NOMO-1 treated with dmso at 0.1 percent for 144 hours (cell line): Measurements from ENCODE around the gene CTIF.

Experiments used
- DNase-seq: peaks from one replicate; lab custom pipeline; 2025; ENCODE audit not compliant: unreplicated experiment; lab: John Stamatoyannopoulos, UW

The CTIF gene

DNA sequence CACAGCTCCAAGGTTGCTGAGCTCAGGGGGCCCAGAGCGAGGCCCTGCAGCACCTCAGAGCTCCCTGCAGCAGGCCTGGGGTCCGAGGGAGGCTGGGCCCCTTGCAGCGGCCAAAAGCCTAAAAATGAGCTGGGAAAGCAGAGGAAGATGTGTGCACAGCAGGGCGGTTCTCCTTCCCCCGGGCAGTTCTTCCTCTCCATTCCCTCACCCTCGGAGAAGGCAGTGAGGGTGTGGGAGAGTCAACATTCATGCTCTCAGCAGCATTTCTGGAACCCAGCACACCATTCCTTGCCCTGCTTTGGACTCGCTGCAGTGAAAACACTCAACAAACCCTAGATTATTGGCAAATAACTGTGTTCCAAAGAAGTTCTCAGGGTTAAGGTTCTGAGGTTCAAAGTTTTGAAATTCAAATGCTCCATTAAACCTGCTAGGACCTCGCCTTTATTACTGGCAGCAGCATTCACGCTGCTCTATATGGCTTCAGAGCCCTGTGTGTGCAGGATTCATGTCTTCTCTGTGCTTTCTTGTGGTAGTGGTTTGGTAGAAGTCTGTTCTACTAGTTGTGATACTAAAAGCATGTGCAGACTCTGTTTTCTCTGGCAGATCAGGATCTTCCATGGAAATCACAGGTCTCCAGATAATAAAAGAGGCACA lies 79.1 kb downstream of the CTIF start:
- no peak for DNase-seq

DNA sequence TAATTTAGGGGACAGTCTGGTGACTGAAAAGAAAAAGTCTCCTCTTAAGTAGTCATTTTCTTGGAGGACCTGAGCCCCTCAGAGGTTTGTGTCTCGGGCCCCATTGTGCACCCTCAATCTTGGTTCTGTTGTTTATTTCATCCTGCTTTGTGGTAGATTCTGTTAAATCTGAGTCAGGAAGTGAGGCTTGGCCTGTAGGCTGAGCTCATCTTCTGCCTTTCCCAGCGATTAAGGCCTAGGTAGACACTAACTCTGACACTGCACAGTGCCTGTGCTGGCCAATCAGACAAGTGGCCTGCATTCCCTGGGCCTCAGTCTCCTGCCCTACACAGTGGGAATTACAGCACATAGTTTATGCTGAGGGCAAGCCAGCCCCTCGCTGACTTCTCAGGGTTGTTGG lies 80.2 kb downstream of the CTIF start:
- DNase-seq: no peak

DNA sequence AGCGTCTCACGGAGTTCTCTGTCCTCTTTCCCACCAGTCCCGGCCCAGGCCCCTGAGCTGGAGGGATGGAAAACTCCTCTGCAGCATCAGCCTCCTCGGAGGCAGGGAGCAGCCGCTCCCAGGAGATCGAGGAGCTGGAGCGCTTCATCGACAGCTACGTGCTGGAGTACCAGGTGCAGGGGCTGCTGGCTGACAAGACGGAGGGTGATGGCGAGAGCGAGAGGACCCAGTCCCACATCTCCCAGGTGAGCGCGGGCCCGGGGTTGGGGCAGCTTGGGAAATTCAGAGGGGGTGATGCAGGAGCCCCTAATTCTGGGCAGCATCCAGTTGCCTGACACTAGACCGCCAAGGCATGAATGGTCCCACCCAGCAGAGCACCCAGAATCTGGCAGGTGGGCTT lies 80.7 kb downstream of the CTIF start:
- DNase-seq: no peak

DNA sequence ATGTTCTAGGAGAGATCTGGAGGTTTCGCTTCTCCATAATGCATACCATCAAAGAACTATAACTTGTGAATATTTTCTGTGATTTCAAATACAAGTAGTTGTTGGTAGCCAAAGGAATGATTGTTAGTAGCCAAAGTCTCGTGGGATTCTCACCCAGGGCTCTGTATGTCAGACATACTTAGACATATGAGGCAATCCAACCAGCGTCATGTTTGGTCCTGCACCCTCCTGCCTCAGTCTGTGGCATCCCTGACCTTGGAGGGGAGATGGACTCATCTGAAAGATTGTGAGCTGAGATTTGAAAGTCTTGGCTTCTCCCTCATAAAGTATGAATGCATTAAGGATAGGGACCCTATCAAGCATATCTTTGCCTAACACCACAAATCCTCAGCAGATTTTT lies 81.2 kb downstream of the CTIF start:
- DNase-seq: no peak

- no peak for DNase-seq
Observed at GRCh38 chr18:48621240-48621639, 82.4 kb downstream of the CTIF start.

- DNase-seq: no peak
Observed at GRCh38 chr18:48621815-48622555, 83.2 kb downstream of the CTIF start.

- DNase-seq: no peak
Observed at GRCh38 chr18:48622911-48623431, 84.1 kb downstream of the CTIF start.

DNA sequence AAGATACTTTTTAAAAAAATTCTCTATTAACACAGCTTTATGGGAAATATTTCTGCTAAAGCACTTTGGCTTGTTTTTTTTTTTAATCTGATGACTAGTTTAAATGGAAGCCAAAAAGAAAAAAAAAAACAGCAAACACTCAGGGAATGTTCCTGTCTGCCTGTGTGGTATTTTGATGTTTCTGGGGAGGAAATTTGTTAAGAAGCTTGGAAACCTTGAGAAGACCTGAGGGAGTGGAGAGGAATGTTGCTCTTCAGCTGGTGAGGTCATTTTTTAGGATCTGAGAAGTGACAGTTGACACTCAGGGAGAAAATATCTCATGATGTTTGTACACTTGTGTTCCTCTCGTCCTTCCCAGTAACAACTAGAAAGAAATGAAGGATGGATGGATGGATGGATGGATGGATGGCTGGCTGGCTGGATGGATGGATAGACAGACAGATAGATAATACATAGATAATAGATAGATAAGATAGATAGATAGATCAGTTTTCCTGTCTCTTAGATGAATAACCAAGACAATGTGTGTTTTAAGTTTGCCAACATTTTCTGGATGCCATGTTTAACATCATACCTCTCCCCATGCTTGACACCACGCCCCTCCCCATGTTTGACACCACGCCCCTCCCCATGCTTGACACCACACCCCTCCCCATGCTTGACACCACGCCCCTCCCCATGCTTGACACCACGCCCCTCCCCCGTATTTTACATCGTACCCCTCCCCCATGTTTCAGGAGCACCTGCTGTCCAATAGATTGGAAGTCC lies 84.8 kb downstream of the CTIF start:
- no peak for DNase-seq

GRCh38 chr18:48624856-48625255 lies 86.0 kb downstream of the CTIF start:
- DNase-seq: no peak

DNA sequence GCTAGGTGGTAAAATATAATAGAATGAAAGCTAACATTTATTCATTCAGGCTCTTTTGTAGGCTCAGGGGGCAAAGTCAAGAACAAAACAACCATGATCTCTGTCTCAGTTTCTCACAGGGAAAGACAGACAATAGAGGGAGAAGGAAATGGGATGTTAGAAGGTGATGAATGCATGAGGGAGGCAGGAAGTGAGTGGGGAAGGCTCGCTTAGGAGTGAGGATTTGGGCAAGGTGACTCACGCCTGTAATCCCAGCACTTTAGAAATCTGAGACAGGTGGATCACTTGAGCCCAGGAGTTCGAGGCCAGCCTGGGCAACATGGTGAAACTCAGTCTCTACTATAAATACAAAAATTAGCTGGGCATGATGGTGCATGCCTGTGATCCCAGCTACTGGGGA lies 88.4 kb downstream of the CTIF start:
- no peak for DNase-seq

DNA sequence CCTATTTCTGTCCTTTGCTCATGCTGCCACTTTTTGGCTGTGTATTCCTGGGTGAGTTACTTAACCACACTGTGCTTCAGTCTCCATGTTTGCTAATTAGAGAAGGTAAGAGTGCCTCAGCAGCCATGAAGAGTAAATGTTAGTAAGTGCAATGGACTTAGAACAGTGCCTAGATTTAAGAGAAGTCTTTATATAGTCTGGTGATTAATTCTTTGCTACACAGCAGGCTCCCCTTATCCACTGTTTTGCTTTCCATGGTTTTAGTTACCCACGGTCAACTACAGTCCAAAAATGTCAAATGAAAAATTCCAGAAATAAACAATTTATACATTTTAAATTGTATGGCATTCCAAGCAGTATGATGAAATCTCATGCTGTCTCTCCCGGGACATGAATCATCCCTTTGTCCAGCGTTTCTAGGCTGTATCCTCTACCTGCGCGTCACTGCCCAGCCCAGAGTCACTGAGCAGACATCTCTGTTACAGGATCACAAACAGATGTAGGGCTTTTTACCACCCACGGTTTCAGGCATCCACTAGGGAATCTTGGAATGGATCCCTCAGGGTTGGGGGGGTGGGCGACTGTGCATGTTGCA lies 91.0 kb downstream of the CTIF start:
- DNase-seq: no peak

DNA sequence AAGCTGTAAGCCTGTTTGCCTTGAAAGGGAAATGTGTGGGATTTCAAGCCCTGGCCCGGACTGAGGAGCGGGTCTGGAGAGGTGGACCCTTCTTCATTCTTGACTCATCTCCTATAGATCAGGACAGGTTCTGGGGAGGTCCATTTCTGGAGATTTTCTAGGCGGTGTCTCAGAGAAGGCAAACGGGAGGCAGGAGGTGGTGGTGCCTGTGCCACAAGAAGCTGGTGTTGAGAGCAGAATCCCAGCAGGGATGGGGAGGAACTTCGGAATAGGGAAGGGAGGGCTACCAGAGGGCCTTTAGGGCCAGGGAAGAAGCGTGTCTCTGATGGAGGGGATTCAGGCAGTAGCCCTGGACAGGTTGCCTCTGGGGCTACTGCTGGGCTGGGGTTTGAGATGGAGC lies 93.0 kb downstream of the CTIF start:
- DNase-seq: no peak

DNA sequence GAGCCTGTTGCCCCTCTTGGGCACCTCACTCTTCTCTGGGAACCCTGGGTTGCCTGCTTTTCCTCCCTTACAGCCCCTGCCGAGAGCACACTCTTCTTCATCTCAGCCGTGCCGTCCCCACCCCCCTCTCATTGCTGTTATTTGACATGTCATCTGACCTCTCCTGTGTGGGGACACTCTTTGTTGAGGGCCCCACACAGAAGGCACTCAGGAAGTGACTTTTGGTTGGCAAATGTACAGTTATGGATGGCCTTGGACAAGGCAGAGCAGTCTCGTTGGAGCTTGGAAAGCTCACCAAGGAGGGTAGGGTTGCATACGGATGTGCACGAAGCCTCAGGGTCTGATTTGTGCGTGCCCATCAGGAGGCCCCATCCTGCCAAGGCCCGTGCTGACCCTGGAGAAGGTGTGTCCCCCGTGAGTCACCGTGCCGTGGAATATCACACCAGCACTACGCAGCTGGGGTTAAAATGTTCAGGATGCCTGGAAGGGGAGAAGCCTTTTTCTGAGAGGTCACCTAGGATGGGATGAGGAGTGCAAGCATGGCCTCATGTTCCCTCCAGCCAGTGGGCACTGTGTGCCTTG lies 93.9 kb downstream of the CTIF start:
- DNase-seq: no peak

DNA sequence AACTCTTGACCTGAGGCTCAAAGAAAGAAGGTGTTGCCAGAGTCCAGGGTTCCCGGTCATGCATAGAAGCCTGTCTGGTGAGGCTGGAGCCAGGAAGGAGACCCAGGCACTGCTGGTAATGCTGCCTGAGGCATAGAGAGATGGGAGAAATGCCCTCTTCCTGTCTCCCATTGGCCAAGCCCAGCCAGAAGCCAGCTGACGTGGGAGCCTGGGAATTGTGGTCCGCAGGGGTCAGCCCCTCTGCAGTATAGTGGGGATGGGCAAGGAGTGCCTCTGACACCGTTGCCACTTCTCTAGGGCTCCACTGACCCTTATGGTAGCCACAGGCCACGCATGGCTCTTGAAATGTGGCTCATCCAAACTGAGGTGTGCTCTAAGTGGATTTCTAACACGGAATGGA lies 95.7 kb downstream of the CTIF start:
- DNase-seq: no peak

- no peak for DNase-seq
Observed at GRCh38 chr18:48634975-48635374, 96.1 kb downstream of the CTIF start.

DNA sequence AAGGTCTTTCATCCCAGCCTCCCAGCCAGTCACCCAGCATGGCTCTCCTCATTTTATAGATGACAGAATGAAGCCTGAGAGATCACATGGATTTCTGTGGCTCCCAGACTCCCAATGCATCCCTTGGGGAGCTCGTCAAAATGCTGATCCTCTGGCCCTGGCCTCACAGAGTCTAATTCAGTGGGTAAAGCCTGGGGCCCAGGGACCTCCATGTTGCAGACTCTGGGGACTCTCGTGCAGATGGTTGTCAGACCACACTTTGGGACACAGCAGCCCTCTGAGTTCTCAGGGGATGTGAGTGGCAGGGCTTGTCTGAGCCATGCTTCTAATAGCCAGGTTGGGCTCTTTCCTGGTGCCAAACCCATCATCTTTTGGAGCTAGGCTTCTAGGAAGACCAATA lies 97.0 kb downstream of the CTIF start:
- no peak for DNase-seq

- DNase-seq: no peak
Observed at GRCh38 chr18:48636436-48636835, 97.6 kb downstream of the CTIF start.

DNA sequence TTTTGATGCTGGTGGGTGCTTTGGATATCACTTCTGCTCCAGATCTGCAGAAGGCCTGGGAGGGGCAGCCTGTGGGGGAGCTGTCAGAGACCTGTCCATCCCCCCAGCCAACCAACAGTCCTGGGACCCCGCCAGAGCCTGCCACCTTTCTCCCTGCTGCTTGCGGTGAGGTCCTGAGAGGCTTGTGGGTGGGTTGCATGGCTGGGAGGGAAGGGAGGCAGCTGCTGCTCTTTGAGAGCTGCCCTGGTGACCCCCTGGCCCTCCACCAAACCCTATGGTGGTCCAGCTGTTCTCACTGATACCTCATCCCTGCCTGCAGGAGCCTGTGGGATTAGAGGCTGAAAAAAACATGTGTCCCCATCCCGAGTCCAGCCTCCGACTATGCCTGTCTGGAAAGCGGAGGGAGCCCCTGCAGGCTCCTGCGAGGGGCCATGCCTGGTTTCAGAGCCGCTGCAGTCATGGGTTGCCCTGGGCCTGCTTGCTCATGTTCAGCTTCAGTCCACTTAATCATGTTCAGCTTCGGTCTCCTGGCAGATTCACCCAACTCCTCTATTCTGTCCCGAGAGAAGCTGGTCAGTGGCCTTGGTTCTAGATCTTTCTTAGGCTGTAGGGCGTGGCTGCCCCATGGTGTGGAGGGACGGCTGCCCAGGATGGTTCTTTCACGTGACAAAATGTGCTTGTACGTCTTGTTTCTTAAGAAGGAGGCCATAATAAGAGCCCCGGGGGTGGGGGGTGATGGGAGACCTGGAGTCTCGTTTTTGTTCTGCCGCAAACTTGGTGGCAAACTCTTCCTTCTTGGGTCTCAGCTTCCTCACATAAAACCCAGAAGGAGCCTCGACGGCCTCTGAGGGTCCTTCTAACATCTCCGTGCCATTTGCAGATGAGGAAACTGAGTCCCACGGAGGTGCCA lies 98.5 kb downstream of the CTIF start:
- DNase-seq: no peak

DNA sequence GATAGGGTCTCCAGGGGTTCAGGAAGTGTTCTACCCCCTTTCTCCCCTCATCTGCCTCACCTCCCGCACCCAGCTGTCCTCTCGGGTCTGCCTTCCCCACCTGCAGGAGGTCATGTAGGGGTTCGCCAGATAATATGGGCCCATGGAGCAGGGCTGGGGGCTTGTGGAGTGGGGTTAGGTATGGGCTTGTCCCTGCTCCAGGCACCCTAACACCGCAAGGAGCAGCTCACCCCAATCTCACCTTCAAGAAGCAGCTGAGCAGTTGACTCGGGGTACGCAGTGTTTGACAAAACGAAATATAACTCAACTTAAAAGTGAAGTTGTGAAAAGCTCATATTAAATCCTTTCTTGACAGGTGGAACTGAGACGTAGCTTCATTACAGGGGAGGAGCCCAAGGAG lies 99.6 kb downstream of the CTIF start:
- no peak for DNase-seq
